ENCODE data around the gene KRTAP5-10. TPM values are rescaled to one million over a fixed set of nuclear protein-coding genes. Genes with fewer than 3 reads are reported as not detected.
"Not testable (repeated sequence)": the region's sequence is repeated elsewhere in the genome, so short reads cannot be mapped to it uniquely, and the experiment has no call there.

Gene KRTAP5-10
- total and polyA plus RNA-seq, 12 donors: 0.06 to 0.48 (median 0.27) TPM; not detected in 9

GRCh38 chr11:71538666-71538990, 26.7 kb upstream of the KRTAP5-10 start:
- intact Hi-C loops (cut with DNase I): no loop called here
- WGBS, 4 donors: 78 to 94% (median 82%) methylated on average over 4 of the region's 4 CpGs
- H3K36me3 ChIP-seq (replicated peaks in 1 of 2): no peaks in the 10 kb centered on the region
- no peaks in the 10 kb centered on the region for H3K27me3 ChIP-seq
- H3K27ac ChIP-seq: no peak overlapping the region
- no peaks in the 10 kb centered on the region for H3K4me1 ChIP-seq (replicated peaks in 1 of 2)
- TF ChIP-seq CTCF (IDR thresholded peaks at IDR 0.05) (no peak), POLR2A (IDR thresholded peaks at IDR 0.05) (no peak)
- DNase-seq: no peak
- H3K4me3 ChIP-seq: no peak overlapping the region
- no peaks in the 10 kb centered on the region for H3K9me3 ChIP-seq (replicated peaks in 1 of 3)

GRCh38 chr11:71539017-71539416, 26.3 kb upstream of the KRTAP5-10 start:
- no peak overlapping the region for H3K4me3 ChIP-seq
- intact Hi-C loops (cut with DNase I): no loop called here
- no peaks in the 10 kb centered on the region for H3K27me3 ChIP-seq
- no peaks in the 10 kb centered on the region for H3K4me1 ChIP-seq (replicated peaks in 1 of 2)
- H3K9me3 ChIP-seq (replicated peaks in 1 of 3): no peaks in the 10 kb centered on the region
- H3K27ac ChIP-seq: no peak overlapping the region
- WGBS, 4 donors: 79 to 82% (median 81%) methylated on average over 11 of the region's 11 CpGs
- no peaks in the 10 kb centered on the region for H3K36me3 ChIP-seq (replicated peaks in 1 of 2)
- no peak for TF ChIP-seq CTCF (IDR thresholded peaks at IDR 0.05)
- no peak for TF ChIP-seq POLR2A (IDR thresholded peaks at IDR 0.05)
- no peak for DNase-seq

GRCh38 chr11:71539971-71540370, 25.4 kb upstream of the KRTAP5-10 start:
- 93 to 95% (median 94%) methylated on average over 11 of the region's 11 CpGs for WGBS, 4 donors
- DNase-seq; H3K27ac ChIP-seq; H3K4me3 ChIP-seq; intact Hi-C loops (cut with DNase I); H3K27me3 ChIP-seq; H3K36me3 ChIP-seq (replicated peaks in 1 of 2); H3K9me3 ChIP-seq (replicated peaks in 1 of 3); H3K4me1 ChIP-seq (replicated peaks in 1 of 2): not testable (repeated sequence)

- DNase-seq; H3K36me3 ChIP-seq (replicated peaks in 1 of 2); H3K4me1 ChIP-seq (replicated peaks in 1 of 2); intact Hi-C loops (cut with DNase I); H3K27ac ChIP-seq; H3K27me3 ChIP-seq; H3K4me3 ChIP-seq; H3K9me3 ChIP-seq (replicated peaks in 1 of 3): not testable (repeated sequence)
- 87 to 91% (median 90%) methylated on average over 9 of the region's 9 CpGs for WGBS, 4 donors
Observed at GRCh38 chr11:71540521-71541304, 24.6 kb upstream of the KRTAP5-10 start.

- Histone ChIP-seq H3K4me3 (no peak overlapping the region), H3K27me3 (no peaks in the 10 kb centered on the region), H3K36me3 (replicated peaks in 1 of 2) (no peaks in the 10 kb centered on the region), H3K9me3 (replicated peaks in 1 of 3) (no peaks in the 10 kb centered on the region), H3K27ac (no peak overlapping the region), H3K4me1 (replicated peaks in 1 of 2) (no peaks in the 10 kb centered on the region)
- DNase-seq: no peak
- intact Hi-C loops (cut with DNase I): no loop called here
- TF ChIP-seq POLR2A (IDR thresholded peaks at IDR 0.05) (no peak), CTCF (IDR thresholded peaks at IDR 0.05) (no peak)
- 69 to 88% (median 82%) methylated on average over 7 of the region's 7 CpGs for WGBS, 4 donors
Observed at GRCh38 chr11:71542382-71542781, 23.0 kb upstream of the KRTAP5-10 start.
